Measurements from ENCODE around the gene PMPCA.

Gene PMPCA

GRCh38 chr9:136471802-136472487 is 61.5 kb downstream of the PMPCA start:
- Mint-ChIP-seq H3K27ac (no peak overlapping the region), H3K27me3 (no peaks in the 10 kb centered on the region), H3K4me1 (no peaks in the 10 kb centered on the region), H3K9me3 (no peaks in the 10 kb centered on the region), H3K36me3 (ENCODE audit: low read depth) (peaks cover 31% of the 10 kb centered on the region), H3K4me3 (no peak overlapping the region)
- DNase-seq, result no peak
- ATAC-seq, result no peak

DNA sequence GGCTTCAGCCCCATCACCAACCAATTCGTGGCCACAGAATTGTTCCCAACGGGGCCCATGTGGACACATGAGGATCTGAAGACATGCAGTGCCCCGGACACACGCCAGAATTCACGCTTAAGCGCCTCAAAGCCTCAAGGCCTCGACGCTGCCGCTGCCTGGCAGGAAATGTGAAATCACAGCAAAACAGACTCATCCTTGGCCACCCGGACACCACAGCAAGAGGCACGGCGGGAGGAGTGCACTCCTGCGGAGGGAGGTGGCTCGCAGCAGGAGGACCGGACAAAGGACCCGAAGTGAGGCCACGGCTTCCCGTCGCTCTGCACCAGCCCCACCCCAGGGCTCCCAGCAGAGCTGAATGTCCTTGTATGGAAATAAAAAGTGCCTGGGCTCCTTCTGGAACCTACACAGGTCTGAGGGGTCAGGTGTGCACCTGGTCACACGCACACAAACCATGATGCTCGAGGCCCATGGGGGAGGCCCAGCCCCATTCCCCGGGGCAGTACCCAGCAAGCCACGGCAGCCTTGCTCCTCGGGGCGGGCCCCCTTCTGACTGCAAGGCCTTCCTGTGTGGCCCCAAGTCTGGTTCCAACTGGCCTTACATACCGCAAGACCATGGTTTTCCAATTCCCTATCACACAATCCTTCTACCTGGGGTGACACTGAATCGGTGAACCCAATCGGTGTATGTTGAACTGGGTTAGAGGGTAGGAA is 62.3 kb downstream of the PMPCA start:
- H3K4me1 Mint-ChIP-seq, result peaks cover under 1% of the 10 kb centered on the region
- H3K27ac Mint-ChIP-seq, result no peak overlapping the region
- no peaks in the 10 kb centered on the region for H3K9me3 Mint-ChIP-seq
- no peak for DNase-seq
- no peak for ATAC-seq
- no peak overlapping the region for H3K4me3 Mint-ChIP-seq
- no peaks in the 10 kb centered on the region for H3K27me3 Mint-ChIP-seq
- H3K36me3 Mint-ChIP-seq (ENCODE audit: low read depth), result peaks cover 32% of the 10 kb centered on the region

DNA sequence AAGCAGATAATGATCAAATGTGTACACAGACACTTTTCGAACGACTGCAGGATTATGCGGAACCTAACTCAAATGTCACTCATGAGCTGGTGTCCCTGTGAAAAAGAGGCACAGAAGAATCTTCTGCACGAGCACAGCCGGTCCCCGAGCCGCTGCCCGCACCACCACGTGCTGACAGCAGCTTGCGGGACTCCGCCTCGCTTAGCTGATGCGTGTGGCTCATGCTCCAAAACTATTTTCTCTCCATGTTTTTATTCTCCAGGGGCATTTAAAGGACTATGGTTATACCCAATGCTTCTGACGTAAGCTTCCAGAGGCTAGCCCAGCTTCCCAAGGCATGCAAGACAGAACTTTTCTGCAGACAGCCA is 62.9 kb downstream of the PMPCA start:
- no peak overlapping the region for H3K4me3 Mint-ChIP-seq
- H3K27me3 Mint-ChIP-seq, result no peaks in the 10 kb centered on the region
- H3K9me3 Mint-ChIP-seq, result no peaks in the 10 kb centered on the region
- ATAC-seq, result no peak
- H3K36me3 Mint-ChIP-seq (ENCODE audit: low read depth), result peaks cover 30% of the 10 kb centered on the region
- H3K27ac Mint-ChIP-seq, result no peak overlapping the region
- no peak for DNase-seq
- peaks cover 2% of the 10 kb centered on the region for H3K4me1 Mint-ChIP-seq

All from activated naive CD8-positive, alpha-beta T cell treated with anti-CD3 and anti-CD28 coated beads, Interleukin-2, amount 50 U/mL, for 24 hours (primary cell).